Activated effector memory CD4-positive, alpha-beta T cell treated with anti-CD3 and anti-CD28 coated beads, Interleukin-2, amount 50 U/mL, for 16 hours (primary cell): Measurements from ENCODE around the gene TOGARAM1.

Experiments used
- DNase-seq: peaks from one replicate; pipeline ENCODE4 v3.0.0-alpha.2; 2020

Gene TOGARAM1, protein sequence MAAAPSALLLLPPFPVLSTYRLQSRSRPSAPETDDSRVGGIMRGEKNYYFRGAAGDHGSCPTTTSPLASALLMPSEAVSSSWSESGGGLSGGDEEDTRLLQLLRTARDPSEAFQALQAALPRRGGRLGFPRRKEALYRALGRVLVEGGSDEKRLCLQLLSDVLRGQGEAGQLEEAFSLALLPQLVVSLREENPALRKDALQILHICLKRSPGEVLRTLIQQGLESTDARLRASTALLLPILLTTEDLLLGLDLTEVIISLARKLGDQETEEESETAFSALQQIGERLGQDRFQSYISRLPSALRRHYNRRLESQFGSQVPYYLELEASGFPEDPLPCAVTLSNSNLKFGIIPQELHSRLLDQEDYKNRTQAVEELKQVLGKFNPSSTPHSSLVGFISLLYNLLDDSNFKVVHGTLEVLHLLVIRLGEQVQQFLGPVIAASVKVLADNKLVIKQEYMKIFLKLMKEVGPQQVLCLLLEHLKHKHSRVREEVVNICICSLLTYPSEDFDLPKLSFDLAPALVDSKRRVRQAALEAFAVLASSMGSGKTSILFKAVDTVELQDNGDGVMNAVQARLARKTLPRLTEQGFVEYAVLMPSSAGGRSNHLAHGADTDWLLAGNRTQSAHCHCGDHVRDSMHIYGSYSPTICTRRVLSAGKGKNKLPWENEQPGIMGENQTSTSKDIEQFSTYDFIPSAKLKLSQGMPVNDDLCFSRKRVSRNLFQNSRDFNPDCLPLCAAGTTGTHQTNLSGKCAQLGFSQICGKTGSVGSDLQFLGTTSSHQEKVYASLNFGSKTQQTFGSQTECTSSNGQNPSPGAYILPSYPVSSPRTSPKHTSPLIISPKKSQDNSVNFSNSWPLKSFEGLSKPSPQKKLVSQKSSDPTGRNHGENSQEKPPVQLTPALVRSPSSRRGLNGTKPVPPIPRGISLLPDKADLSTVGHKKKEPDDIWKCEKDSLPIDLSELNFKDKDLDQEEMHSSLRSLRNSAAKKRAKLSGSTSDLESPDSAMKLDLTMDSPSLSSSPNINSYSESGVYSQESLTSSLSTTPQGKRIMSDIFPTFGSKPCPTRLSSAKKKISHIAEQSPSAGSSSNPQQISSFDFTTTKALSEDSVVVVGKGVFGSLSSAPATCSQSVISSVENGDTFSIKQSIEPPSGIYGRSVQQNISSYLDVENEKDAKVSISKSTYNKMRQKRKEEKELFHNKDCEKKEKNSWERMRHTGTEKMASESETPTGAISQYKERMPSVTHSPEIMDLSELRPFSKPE (N-terminal part only)

DNA sequence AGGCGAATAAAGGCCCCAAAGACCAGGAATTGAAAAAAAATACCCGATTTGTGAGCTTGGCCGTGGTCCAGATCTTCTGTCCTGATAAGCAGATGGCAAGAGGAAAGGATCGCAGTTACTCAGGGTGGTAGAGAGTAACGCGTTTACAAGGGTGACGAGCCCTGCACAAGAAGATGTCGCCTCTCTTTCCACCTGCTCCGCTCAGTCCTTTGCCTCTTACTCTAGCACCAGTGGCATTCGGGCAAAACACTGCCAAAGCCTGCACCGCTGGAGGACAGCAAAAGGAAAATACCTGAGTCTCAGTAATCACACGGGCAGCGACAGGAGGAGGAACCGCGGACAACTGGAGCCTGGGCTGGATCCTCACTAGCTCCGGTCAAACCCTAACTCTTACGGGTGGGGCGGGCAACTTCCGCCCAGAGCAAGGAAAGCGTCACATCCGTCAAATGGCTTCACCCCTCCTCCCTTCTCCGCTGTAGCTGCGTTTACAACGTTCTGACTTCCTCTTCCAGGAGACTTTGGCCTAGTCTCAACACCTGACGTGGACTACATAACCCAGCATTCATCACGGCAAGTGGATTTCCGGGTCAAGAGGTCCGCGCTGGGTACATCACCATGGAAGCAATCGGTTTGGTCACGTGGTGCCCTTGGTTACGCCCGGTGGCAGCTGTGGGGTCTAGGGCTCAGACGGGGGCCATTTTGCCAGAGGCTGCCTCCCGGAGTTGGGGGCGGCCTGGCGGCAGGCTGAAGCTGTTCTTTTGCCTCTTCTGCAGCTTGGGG, at the start of gene TOGARAM1, which contains the start of gene KLHL28:
Gene TOGARAM1 (plus strand): TSS at position 637 of the 780 bp plus-strand sequence. CDS start 232 bp downstream, outside the sequence.
Gene KLHL28 (minus strand): TSS at position 394 of the 780 bp plus-strand sequence. CDS start 16,019 bp downstream, outside the sequence.
- DNase-seq, result peak; percentile 98

DNA sequence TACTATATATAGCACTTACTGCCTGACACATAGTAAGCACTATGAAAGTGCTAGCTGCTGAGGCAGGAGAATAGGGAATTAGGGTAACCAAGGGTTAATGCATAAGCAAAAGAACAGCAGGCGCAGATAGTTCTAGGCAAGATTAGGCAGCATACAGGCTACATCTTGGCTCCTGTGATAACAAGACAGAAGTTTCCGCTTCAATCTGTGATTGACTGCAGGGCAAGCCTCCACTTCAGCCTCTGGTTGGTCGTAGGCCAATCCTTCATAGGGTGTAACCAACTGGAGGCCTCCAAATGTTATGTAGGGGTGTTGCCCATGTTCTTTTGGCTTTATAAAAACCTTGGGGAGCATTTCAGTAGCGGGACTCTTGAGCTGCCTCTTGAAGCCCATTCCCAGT, 47.1 kb upstream of the TOGARAM1 start:
- DNase-seq, result no peak

DNA sequence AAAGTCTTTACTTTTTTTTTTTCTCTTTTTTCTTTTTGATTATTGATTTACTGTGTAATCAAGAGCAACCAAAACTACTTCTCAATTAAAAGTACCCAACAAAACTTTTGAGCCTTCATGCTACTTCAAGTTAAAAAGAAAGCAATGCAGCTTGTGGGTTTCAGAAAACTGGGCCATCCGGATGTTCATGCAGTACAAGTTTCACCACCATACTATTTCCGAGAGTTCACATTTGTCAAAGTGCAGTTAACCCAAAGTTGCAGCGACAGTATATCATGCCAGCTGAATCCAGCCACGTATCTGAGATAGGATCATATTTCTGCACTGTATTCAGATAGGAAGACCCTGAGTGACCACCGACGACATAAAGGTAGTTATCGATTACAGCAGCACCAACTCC, 33.2 kb upstream of the TOGARAM1 start:
- DNase-seq, result no peak

DNA sequence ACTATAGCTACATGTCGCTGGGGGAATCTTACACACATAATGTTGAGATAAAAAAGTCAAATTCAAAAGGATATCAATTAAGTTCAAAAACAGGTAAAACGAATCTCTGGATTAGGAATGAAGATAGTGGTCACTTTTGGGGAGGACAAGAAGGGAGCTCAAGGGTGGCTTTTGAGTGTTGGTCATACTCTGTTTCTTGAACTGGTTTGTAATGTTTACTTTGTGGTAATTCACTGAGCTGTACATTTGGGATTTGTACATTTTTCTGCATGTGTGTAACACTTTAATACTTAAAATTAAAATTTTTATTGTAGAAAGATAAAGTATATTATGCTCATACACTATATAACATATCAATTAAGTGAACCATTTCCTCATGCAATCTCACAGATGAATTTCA, 26.8 kb upstream of the TOGARAM1 start:
- no peak for DNase-seq

DNA sequence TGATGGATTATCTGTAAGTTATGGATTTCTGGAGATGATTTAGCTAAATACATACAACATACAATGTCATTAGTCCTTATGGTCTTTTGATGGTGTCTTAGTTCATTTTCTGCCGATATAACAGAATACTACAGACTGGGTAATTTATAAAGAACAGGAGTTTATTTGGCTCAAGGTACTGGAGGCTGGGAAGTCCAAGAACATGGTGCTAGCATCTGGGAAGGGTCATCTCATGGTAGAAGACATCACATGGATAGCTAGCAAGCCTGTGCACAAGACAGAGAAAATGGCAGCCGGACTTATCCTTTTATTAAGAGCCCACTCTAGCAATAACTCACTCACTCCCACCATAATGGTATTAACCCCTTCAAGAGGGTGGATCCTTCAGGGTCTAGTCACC, 24.4 kb upstream of the TOGARAM1 start:
- DNase-seq, result no peak

DNA sequence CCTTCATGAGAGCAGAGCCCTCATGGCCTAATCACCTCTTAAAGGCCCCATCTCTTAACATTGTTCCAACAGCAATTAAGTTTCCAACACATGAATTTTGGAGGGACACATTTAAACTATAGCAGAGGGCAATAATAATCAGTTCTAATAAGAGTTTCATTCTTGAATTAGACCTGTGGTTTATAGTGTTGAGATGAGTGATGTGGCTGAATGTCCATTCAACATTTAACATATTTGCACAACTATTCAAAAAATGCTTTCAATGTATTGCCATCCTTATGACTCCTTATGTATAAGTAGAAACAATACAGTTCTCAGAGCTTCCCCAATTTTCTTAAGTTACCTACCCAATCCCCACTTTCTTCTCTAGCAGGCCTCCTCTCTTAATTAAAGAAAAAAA, 21.8 kb upstream of the TOGARAM1 start:
- DNase-seq, result no peak

DNA sequence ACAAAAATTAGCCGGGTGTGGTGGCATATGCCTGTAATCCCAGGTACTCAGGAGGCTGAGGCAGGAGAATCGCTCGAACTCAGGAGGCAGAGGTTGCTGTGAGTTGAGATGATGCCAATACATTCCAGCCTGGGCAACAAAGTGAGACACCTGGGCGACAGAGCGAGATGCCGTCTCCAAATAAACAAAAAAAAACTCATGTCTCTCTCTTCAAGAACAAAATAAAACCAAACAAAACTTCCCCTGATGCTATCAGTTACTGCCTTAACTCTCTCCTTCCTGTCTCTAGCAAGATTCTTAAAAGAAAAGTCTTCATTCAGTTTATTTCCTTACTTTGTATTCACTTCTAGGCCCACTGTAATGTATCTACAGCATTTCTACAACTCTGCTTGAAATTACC, 21.0 kb upstream of the TOGARAM1 start:
- no peak for DNase-seq

DNA sequence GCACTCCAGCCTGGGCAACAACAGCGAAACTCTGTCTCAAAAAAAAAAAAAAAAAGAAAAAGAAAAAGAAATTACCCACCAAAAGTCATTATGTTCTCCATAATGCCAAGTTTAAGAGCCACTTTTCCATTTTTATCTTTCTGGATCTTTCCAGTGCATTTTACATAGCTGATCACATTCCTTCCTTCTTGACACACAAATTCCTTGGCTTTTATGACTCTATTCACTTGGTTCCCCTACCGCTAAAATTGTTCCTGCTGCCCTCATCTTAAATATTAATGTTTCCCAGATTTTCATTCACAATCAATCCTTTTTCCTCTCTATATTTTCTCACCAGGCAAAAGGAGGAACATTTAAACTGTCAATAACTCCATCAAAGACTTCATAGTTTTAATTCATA, 20.4 kb upstream of the TOGARAM1 start:
- DNase-seq, result no peak

DNA sequence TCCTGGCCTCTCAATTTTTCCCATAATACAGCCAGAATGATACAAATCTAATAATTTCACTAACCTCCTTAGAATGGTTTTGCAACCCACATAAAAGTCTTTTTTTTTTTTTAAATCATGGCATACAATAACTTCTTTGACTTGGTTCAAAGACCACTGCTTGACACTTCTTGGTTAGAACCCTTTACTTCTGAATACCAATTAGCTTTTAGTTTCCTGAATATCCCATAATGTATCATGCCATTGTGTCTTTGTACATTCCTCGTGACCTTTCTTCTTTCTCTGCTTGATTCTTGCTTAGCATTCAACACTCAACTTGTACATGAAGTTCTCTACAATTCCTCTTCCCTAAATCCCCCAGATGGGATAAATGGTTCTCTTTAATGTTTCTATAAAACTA, 19.6 kb upstream of the TOGARAM1 start:
- no peak for DNase-seq

DNA sequence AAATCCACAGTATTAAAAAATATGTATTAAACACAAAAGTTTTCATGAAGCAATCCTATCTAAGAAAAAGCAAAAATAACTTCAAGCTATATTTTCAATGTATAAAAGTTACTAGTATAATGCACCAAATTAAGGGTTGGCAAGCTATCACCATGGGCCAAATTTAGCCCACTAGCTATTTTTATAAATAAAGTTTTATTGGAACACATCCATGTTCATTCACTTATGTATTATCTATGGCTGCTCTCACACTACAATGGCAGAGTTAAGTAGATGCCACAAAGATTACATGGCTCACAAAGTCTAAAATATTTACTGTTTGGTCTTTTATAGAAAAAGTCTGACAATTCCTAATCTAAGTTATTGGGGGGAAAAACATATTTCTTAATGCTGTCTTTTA, 17.9 kb upstream of the TOGARAM1 start:
- DNase-seq, result no peak

DNA sequence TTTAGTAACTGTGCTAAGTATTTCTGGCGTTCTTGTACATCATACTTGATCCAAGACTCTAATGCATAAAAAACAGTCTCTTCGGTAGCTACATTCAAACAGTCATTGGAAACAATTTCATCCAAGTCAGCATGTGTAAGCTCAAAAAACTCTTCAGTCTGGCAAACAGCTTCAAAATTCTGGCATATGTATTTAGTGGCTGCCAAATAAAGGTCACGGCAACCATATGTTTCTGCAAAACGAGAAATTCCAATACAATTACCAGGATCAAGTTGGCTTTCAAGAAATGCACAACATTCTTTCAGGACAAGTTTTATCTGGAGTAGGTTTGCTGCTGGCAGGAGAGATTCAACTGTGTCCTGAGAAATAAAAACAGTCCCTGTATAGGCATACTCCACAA, 16.7 kb upstream of the TOGARAM1 start:
- no peak for DNase-seq

DNA sequence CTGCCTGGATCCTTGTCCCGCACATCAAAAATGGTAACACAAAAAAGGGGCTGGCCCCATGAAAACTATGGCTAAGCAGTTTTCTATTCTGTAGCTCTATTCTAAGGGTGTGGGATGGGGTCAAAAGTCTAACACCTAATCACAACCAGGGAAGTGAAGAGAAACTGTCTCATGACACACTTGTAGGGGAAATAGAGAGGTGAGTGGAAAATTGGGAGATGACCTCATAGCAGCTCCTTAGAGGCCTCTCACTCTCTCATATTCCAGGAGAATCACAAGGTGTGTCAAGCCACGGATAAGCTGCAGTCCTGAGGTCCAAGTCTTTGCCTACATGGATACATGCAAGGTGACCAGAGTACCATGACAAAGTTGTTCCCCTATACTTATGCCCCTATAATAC, 10.9 kb upstream of the TOGARAM1 start:
- DNase-seq, result no peak

DNA sequence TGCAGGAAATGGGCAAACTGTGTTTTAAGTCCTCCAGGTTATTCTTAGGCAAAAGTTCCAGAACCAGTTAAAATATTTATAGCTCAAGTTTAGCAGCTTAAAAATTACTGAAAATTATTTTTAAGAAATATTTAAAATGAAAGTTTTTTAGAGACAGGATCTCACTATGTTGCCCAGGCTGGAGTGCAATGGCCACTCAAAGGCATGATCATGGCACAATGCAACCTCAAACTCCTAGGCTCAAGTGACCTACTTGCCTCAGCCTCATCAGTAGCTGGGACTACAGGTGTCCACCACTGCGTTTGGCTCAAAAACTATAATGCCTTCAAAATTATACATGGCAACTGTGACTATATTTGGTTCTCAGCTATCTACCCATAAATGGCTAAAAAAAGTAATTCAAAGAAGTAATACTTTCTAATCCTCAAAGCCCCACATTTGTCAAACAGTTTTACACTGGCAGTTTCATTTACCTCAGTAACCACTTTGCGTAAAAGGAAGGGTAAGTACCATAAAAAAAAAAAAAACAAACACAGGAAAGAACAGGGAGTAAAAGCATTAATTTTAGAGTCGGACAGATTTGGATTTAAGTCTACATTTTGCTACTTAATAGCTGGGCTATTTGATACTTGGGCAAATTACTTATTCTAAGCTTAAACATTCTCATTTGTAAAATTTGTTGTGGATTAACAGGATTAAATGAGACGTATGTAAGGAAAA, 9.4 kb upstream of the TOGARAM1 start:
- DNase-seq, result no peak

DNA sequence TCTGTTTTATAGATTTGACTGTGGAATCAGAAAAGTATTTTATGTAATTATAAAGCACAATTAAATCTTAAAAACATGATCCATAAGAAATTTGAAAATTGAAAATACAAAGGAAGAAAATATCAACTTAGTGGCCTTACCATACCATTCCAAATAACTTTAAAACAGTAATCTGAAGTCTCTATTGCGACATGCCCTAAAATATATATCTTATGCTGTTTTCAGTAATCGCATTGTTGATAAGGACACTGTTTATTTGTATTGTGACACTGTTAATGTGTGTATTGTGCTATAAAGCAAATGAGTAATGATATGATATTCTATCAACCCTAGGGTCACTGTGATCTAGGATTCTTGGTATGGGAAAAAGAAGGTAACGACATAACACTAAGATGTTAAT, 7.2 kb upstream of the TOGARAM1 start:
- DNase-seq, result no peak

DNA sequence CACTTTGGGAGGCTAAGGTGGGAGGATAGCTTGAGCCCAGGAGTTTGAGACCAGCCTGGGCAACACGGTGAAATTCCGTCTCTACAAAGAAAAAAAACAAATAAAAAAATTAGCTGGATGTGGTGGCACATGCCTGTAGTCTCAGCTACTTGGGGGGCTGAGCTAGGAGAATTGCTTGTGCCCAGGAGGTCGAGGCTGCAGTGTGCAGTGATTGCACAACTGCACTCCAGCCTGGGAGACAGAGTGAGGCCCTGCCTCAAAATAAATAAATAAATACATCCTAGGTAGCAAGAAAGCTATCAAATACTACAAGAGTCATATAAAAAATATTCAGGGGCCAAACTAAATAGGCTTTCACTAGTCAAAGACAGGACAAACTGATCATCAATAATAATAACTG, 6.5 kb upstream of the TOGARAM1 start:
- no peak for DNase-seq

DNA sequence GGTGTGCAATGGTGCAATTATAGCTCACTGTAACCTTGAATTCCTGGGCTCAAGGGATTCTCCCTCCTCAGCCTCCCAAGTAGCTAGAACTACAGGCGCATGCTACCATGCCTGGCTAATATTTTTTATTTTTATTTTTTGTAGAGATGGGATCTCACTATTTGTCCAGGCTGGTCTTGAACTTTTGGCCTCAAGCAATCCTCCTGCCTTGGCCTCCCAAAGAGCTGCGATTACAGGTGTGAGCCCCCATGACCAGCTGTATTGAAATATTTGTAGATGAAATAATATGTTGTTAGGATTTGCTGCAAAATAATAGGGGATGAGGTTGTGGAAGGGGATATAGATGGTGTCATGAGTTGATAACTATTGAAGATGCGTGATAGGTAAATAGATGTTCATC, 5.1 kb upstream of the TOGARAM1 start:
- no peak for DNase-seq

DNA sequence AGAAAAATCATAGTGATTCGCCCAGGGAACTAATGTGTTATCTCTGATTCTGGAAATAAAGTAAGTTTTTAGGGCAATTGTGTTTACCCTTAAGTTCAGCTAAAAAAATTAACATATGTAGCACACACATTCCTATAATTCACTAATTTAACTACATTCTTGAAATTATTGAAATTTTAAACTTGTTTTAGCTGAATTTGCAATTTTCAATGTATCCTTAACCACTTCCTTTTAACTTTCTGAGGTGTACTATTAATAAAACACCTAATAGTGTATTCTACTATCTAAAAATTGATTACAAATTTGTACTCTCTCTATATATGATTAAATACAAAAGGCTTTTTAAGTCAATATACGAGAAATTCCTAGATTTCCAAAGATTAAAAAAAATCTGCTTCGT, 2.5 kb upstream of the TOGARAM1 start:
- DNase-seq, result no peak

DNA sequence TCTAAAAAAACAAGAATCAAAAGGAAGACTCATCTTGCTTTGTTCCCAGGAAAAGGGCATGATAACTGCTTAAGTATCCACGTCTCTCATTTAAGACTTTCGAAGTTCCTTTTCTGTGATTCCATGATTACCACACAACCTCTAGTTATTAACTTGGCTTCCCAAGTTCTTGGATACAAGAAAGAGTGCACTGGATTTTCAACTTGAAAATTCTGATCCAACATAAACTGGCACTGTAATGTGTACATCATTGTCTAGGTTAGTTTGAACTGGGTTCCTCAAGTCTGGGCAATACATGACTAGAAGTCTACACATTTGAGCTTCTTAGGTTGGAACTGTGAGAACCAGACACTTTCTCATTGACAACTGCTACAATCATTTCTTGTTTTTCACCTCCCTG, 1.8 kb upstream of the TOGARAM1 start:
- no peak for DNase-seq

DNA sequence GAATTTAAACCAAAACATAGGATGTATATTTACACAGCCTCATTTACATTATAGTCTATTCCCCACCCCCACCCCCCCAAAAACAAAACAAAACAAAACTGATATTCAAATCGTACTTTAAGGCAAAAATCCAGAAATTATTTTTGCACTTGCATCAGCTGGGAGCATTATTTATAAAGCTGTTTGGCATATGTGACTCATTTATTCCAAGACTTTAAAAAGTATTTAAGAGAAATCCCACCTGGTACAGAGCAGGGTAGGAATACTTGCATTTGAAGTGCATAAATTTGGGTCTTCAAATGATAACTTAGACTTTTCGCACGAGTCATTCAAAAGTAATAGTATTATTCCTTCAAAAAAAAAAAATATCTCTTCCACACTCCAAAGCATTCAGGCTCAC, 1.3 kb upstream of the TOGARAM1 start:
- DNase-seq, result no peak

DNA sequence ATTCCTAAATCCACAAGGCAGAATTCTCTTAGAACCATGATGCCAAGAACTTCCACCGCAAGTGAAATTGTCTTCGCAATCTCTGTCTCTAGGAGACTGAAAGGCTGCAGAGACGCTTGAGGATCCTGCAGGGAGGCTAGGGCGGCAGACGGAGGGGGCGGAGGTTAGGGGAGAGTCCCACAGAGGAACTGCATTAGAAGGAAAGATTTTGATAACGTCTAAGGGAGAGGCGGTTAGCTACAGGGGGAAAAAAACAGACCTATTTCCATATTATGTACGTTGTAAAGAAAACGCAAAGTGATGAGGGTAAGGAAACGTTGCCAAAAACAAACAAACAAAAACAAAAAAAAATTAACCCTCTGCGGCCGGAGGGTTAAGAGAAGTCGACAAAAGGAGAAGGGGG, 838 bp upstream of the TOGARAM1 start:
- peak; percentile 86 for DNase-seq

DNA sequence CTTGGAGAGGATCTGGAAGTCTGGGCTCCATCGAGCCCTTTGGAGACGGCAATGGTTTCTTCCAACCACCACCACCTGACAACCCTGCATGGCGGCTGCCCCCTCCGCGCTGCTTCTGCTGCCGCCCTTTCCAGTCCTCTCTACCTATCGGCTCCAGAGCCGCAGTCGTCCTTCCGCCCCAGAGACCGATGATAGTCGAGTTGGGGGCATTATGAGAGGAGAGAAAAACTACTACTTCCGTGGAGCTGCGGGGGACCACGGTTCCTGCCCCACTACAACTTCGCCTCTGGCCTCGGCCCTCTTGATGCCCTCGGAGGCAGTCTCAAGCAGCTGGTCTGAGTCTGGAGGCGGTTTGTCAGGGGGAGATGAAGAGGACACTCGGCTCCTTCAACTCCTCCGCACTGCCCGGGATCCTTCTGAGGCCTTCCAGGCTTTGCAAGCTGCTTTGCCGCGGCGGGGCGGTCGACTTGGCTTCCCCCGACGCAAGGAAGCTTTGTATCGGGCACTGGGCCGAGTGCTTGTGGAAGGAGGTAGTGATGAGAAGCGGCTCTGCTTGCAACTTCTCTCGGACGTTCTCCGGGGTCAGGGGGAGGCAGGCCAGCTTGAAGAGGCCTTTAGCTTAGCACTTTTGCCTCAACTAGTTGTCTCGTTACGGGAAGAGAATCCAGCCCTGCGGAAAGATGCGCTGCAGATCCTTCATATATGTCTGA, 499 bp downstream of the TOGARAM1 start:
- no peak for DNase-seq
